HEK293 (cell line): Measurements from ENCODE around the gene SH3BGRL3.

ENCODE experiments used
- CTCF ChIA-PET: fragments of 350-600 bp; formaldehyde crosslinking; extraction: SDS; loops from one replicate; lab custom pipeline; 2021; ENCODE audit warnings: antibody characterized with exemption; lab: Yijun Ruan, JAX
- POLR2A ChIA-PET: fragments of 300-600 bp; formaldehyde crosslinking; extraction: SDS; loops from one replicate; lab custom pipeline; 2020; ENCODE audit warnings: antibody characterized with exemption, inconsistent platforms; lab: Yijun Ruan, JAX
- H3K27ac ChIP-seq: fragments of 200-500 bp; sonication (Bioruptor generic); 2 replicates; pipeline ENCODE4 v1.5.1; 2014; ENCODE audit warnings: low read depth, low read length, control low read depth, inconsistent platforms; ENCODE audit errors: extremely low read depth
- H3K36me3 ChIP-seq, 2 experiments: fragments of 200-500 bp in 1 of 2; sonication (Bioruptor generic) in 1 of 2; 1 replicate in 1 of 2; 2 replicates in 1 of 2; pipeline ENCODE4 v1.5.1; 2014 to 2017; ENCODE audit warnings: inconsistent platforms in 2 of 2, low read length in 2 of 2; ENCODE audit not compliant: control insufficient read depth in 2 of 2, insufficient read depth in 1 of 2
- H3K4me1 ChIP-seq: fragments of 200-500 bp; sonication (Bioruptor generic); 2 replicates; pipeline ENCODE4 v1.5.1; 2014; ENCODE audit warnings: mild to moderate bottlenecking, low read length, inconsistent platforms; ENCODE audit not compliant: control insufficient read depth, insufficient read depth
- H3K4me3 ChIP-seq: 2 replicates; pipeline ENCODE4 v1.5.1; 2011; ENCODE audit warnings: low read depth, mild to moderate bottlenecking, control low read depth, low read length, moderate library complexity
- H3K9me3 ChIP-seq: fragments of 200-500 bp; sonication (Bioruptor generic); 2 replicates; pipeline ENCODE4 v1.5.1; 2014; ENCODE audit warnings: low read depth, low read length, inconsistent platforms; ENCODE audit not compliant: control insufficient read depth, insufficient read depth
- BCL11B ChIP-seq: fragments of 450-650 bp; formaldehyde crosslinking; IDR thresholded peaks from 2 replicates; pipeline ENCODE4 v1.5.1; 2016; ENCODE audit warnings: low read depth, missing biosample characterization, missing genetic modification characterization
- CTCF ChIP-seq: fragments of 450-650 bp; formaldehyde crosslinking; IDR thresholded peaks from 2 replicates; pipeline ENCODE4 v1.5.1; 2016; ENCODE audit warnings: missing biosample characterization, missing genetic modification characterization
- KLF1 ChIP-seq: fragments of 450-650 bp; formaldehyde crosslinking; IDR thresholded peaks from 2 replicates; pipeline ENCODE4 v1.5.1; 2016; ENCODE audit warnings: missing biosample characterization, missing genetic modification characterization
- KLF10 ChIP-seq: fragments of 450-650 bp; IDR thresholded peaks from 2 replicates; pipeline ENCODE4 v1.5.1; 2018; ENCODE audit warnings: missing biosample characterization, mild to moderate bottlenecking, missing genetic modification characterization
- KLF17 ChIP-seq: fragments of 450-650 bp; formaldehyde crosslinking; IDR thresholded peaks from 2 replicates; pipeline ENCODE4 v1.5.1; 2016; ENCODE audit warnings: missing biosample characterization, missing genetic modification characterization
- KLF9 ChIP-seq: fragments of 450-650 bp; formaldehyde crosslinking; IDR thresholded peaks from 2 replicates; pipeline ENCODE4 v1.5.1; 2016; ENCODE audit warnings: missing biosample characterization, missing genetic modification characterization, low read depth
- PRDM10 ChIP-seq: fragments of 450-650 bp; formaldehyde crosslinking; IDR thresholded peaks from 2 replicates; pipeline ENCODE4 v1.5.1; 2016; ENCODE audit warnings: missing biosample characterization, missing genetic modification characterization
- SCRT1 ChIP-seq: fragments of 450-650 bp; formaldehyde crosslinking; IDR thresholded peaks from 2 replicates; pipeline ENCODE4 v1.5.1; 2016; ENCODE audit warnings: missing biosample characterization, missing genetic modification characterization, borderline replicate concordance
- ZBTB48 ChIP-seq: fragments of 450-650 bp; formaldehyde crosslinking; IDR thresholded peaks from 2 replicates; pipeline ENCODE4 v1.5.1; 2016; ENCODE audit warnings: missing biosample characterization, missing genetic modification characterization
- ZBTB6 ChIP-seq: fragments of 450-650 bp; formaldehyde crosslinking; IDR thresholded peaks from 2 replicates; pipeline ENCODE4 v1.5.1; 2017; ENCODE audit warnings: missing biosample characterization, missing genetic modification characterization
- ZFHX2 ChIP-seq: fragments of 450-650 bp; formaldehyde crosslinking; conservative IDR thresholded peaks from 2 replicates; pipeline ENCODE4 v1.5.1; 2016; ENCODE audit warnings: missing biosample characterization, missing genetic modification characterization
- ZNF239 ChIP-seq: fragments of 450-650 bp; formaldehyde crosslinking; IDR thresholded peaks from 2 replicates; pipeline ENCODE4 v1.5.1; 2016; ENCODE audit warnings: missing biosample characterization, missing genetic modification characterization
- ZNF280C ChIP-seq: fragments of 450-650 bp; formaldehyde crosslinking; IDR thresholded peaks from 2 replicates; pipeline ENCODE4 v1.5.1; 2016; ENCODE audit warnings: missing biosample characterization, missing genetic modification characterization
- ZNF394 ChIP-seq: fragments of 450-650 bp; formaldehyde crosslinking; IDR thresholded peaks from 2 replicates; pipeline ENCODE4 v1.5.1; 2016; ENCODE audit warnings: missing biosample characterization, missing genetic modification characterization, mild to moderate bottlenecking, moderate library complexity, borderline replicate concordance
- ZNF398 ChIP-seq: fragments of 450-650 bp; formaldehyde crosslinking; IDR thresholded peaks from 2 replicates; pipeline ENCODE4 v1.5.1; 2017; ENCODE audit warnings: missing biosample characterization, missing genetic modification characterization
- ZNF530 ChIP-seq: fragments of 450-650 bp; formaldehyde crosslinking; IDR thresholded peaks from 2 replicates; pipeline ENCODE4 v1.5.1; 2016; ENCODE audit warnings: low read depth, missing biosample characterization, missing genetic modification characterization
- ZNF549 ChIP-seq: fragments of 450-650 bp; IDR thresholded peaks from 2 replicates; pipeline ENCODE4 v1.5.1; 2018; ENCODE audit warnings: missing biosample characterization, missing genetic modification characterization, mild to moderate bottlenecking, inconsistent platforms, moderate library complexity
- ZNF600 ChIP-seq: fragments of 450-650 bp; formaldehyde crosslinking; IDR thresholded peaks from 2 replicates; pipeline ENCODE4 v1.5.1; 2016; ENCODE audit warnings: missing biosample characterization, missing genetic modification characterization
- ZNF610 ChIP-seq: fragments of 450-650 bp; formaldehyde crosslinking; IDR thresholded peaks from 2 replicates; pipeline ENCODE4 v1.5.1; 2016; ENCODE audit warnings: missing biosample characterization, missing genetic modification characterization, borderline replicate concordance
- ZNF843 ChIP-seq: fragments of 450-650 bp; formaldehyde crosslinking; IDR thresholded peaks from 2 replicates; pipeline ENCODE4 v1.5.1; 2016; ENCODE audit warnings: missing biosample characterization, missing genetic modification characterization

The SH3BGRL3 gene

GRCh38 chr1:26275580-26276431 is 4.1 kb upstream of the SH3BGRL3 start (continued):
- TF ChIP-seq ZNF398 (tag by site-specific recombination) (peak; percentile 65), ZNF280C (no peak), KLF10 (tag by site-specific recombination) (0 out of 2 replicates have a peak, but pooled peaks have one; percentile 14), CTCF (tag by site-specific recombination) (peak; percentile 80), SCRT1 (tag by site-specific recombination) (peak; percentile 95), ZNF600 (tag by site-specific recombination) (peak; percentile 51; the same call in 1 of the 2 replicates), ZNF843 (tag by site-specific recombination) (no peak), ZNF549 (tag by site-specific recombination) (no peak), KLF1 (tag by site-specific recombination) (peak; percentile 56; the same call in 1 of the 2 replicates), ZNF530 (tag by site-specific recombination) (no peak)

GRCh38 chr1:26276432-26276838 is 3.5 kb upstream of the SH3BGRL3 start:
- H3K4me3 ChIP-seq: no peak overlapping the region
- ChIA-PET CTCF (interaction anchor here (0.6 to 5.1 kb wide), 27 partner anchors 9 to 242 kb away, joined by 3 to 50 read pairs (median 5); partner anchors contain the start of genes CD52 and UBXN11), POLR2A (interaction anchor here (1.0 kb wide), 1 partner anchor 41 kb away, joined by 4 read pairs; no protein-coding TSS in a partner anchor)
- peaks cover 8 to 71% of the 10 kb centered on the region in 2 experiments; a peak in 1 of 3 replicates for H3K36me3 ChIP-seq
- peak overlapping the region; percentile 0; the same call in 1 of the 2 replicates for H3K27ac ChIP-seq
- H3K4me1 ChIP-seq: 0 out of 2 replicates have a peak, but pooled peaks cover 3% of the 10 kb centered on the region
- no peak for TF ChIP-seq BCL11B (tag by site-specific recombination)
- TF ChIP-seq ZBTB6 (tag by site-specific recombination): no peak
- TF ChIP-seq PRDM10 (tag by site-specific recombination): peak; percentile 72; the same call in 1 of the 2 replicates
- peak; percentile 49; the same call in 1 of the 2 replicates for TF ChIP-seq KLF9 (tag by site-specific recombination)
- peak; percentile 93; the same call in 1 of the 2 replicates for TF ChIP-seq KLF17 (tag by site-specific recombination)
- peak; percentile 74; the same call in 1 of the 2 replicates for TF ChIP-seq ZNF394 (tag by site-specific recombination)
- TF ChIP-seq ZNF610 (tag by site-specific recombination): no peak
- TF ChIP-seq ZBTB48 (tag by site-specific recombination): 0 out of 2 replicates have a peak, but pooled peaks have one; percentile 74
- peak; percentile 91 for TF ChIP-seq ZFHX2 (tag by site-specific recombination)
- TF ChIP-seq ZNF239 (tag by site-specific recombination): no peak
- H3K9me3 ChIP-seq: no peaks in the 10 kb centered on the region
